ENCODE data around the gene MARCHF7. TPM values are rescaled to one million over a fixed set of nuclear protein-coding genes. Genes with fewer than 3 reads are reported as not detected.

Gene MARCHF7
- total RNA-seq, 1 experiment from 2014 or later = 38.3 TPM

GRCh38 chr2:159725713-159726112 lies 13.4 kb downstream of the MARCHF7 start:
- Histone ChIP-seq H3K4me2 (no peak overlapping the region), H2AFZ (no peak overlapping the region), H3F3A (ENCODE audit: insufficient read depth, low read depth) (no peaks in the 10 kb centered on the region), H3K27ac (no peak overlapping the region), H3K9me2 (ENCODE audit: insufficient read depth) (no peaks in the 10 kb centered on the region), H3K4me3 (no peak overlapping the region), H3K4me1 (replicated peaks; ENCODE audit: insufficient read depth) (no peaks in the 10 kb centered on the region), H4K20me1 (ENCODE audit: insufficient read depth) (peaks cover 83% of the 10 kb centered on the region), H3K27me3 (ENCODE audit: insufficient read depth, low read depth) (no peaks in the 10 kb centered on the region), H3K79me2 (ENCODE audit: low read depth) (peaks cover 98% of the 10 kb centered on the region), H3K36me3 (ENCODE audit: low read depth) (peaks cover 11% of the 10 kb centered on the region), H3K9me3 (ENCODE audit: insufficient read depth, low read depth) (no peaks in the 10 kb centered on the region)
- CTCF ChIA-PET = no interaction called here
- BruUV-seq (replicated peaks) = no TSS peak
- TF ChIP-seq EZH2 (IDR thresholded peaks at IDR 0.05; ENCODE audit: low read depth) = no peak
- TF ChIP-seq CTCF (conservative IDR thresholded peaks at IDR 0.05) = no peak
- DNase-seq = no peak
- intact Hi-C loops (cut with micrococcal nuclease; ENCODE audit: unreplicated experiment) = no loop called here
- POLR2A ChIA-PET (ENCODE audit: unreplicated experiment) = no interaction called here

GRCh38 chr2:159728629-159729028 lies 16.3 kb downstream of the MARCHF7 start:
- Histone ChIP-seq H3K4me3 (no peak overlapping the region), H2AFZ (no peak overlapping the region), H3K4me1 (replicated peaks; ENCODE audit: insufficient read depth) (no peaks in the 10 kb centered on the region), H3K79me2 (ENCODE audit: low read depth) (peaks cover 82% of the 10 kb centered on the region), H3F3A (ENCODE audit: insufficient read depth, low read depth) (no peaks in the 10 kb centered on the region), H3K27me3 (ENCODE audit: insufficient read depth, low read depth) (no peaks in the 10 kb centered on the region), H3K36me3 (ENCODE audit: low read depth) (peaks cover 10% of the 10 kb centered on the region), H3K27ac (no peak overlapping the region), H3K9me2 (ENCODE audit: insufficient read depth) (no peaks in the 10 kb centered on the region), H3K4me2 (no peak overlapping the region), H4K20me1 (ENCODE audit: insufficient read depth) (peaks cover 58% of the 10 kb centered on the region), H3K9me3 (ENCODE audit: insufficient read depth, low read depth) (no peaks in the 10 kb centered on the region)
- no peak for TF ChIP-seq EZH2 (IDR thresholded peaks at IDR 0.05; ENCODE audit: low read depth)
- no peak for TF ChIP-seq CTCF (conservative IDR thresholded peaks at IDR 0.05)
- intact Hi-C loops (cut with micrococcal nuclease; ENCODE audit: unreplicated experiment) = no loop called here
- BruUV-seq (replicated peaks) = no TSS peak
- DNase-seq = no peak
- CTCF ChIA-PET = no interaction called here
- POLR2A ChIA-PET (ENCODE audit: unreplicated experiment) = no interaction called here

- H3F3A ChIP-seq (ENCODE audit: insufficient read depth, low read depth) = no peaks in the 10 kb centered on the region
- H3K79me2 ChIP-seq (ENCODE audit: low read depth) = peaks cover 55% of the 10 kb centered on the region
- TF ChIP-seq EZH2 (IDR thresholded peaks at IDR 0.05; ENCODE audit: low read depth) (no peak), CTCF (conservative IDR thresholded peaks at IDR 0.05) (no peak)
- CTCF ChIA-PET = no interaction called here
- BruUV-seq (replicated peaks) = no TSS peak
- H3K9me3 ChIP-seq (ENCODE audit: insufficient read depth, low read depth) = no peaks in the 10 kb centered on the region
- H3K27me3 ChIP-seq (ENCODE audit: insufficient read depth, low read depth) = no peaks in the 10 kb centered on the region
- H3K27ac ChIP-seq = no peak overlapping the region
- POLR2A ChIA-PET (ENCODE audit: unreplicated experiment) = no interaction called here
- peaks cover 23% of the 10 kb centered on the region; the same call in 1 of the 2 replicates for H4K20me1 ChIP-seq (ENCODE audit: insufficient read depth)
- H3K9me2 ChIP-seq (ENCODE audit: insufficient read depth) = no peaks in the 10 kb centered on the region
- H3K4me1 ChIP-seq (replicated peaks; ENCODE audit: insufficient read depth) = no peaks in the 10 kb centered on the region
- intact Hi-C loops (cut with micrococcal nuclease; ENCODE audit: unreplicated experiment) = no loop called here
- H3K4me3 ChIP-seq = no peak overlapping the region
- no peak for DNase-seq
- no peak overlapping the region for H2AFZ ChIP-seq
- H3K36me3 ChIP-seq (ENCODE audit: low read depth) = 0 out of 2 replicates have a peak, but pooled peaks cover 7% of the 10 kb centered on the region
- H3K4me2 ChIP-seq = no peak overlapping the region
Measured at GRCh38 chr2:159735648-159736047, 23.3 kb downstream of the MARCHF7 start.

All from PC-9 (cell line).